ENCODE data around the gene CLEC16A. TPM values are rescaled to one million over a fixed set of nuclear protein-coding genes. Genes with fewer than 3 reads are reported as not detected.

CLEC16A gene
- total and polyA plus RNA-seq, 2 donors: 10.9 to 19.9 TPM

- Histone ChIP-seq H3K36me3 (ENCODE audit: insufficient read depth) (no peaks in the 10 kb centered on the region), H3K4me1 (ENCODE audit: insufficient read depth) (no peaks in the 10 kb centered on the region), H3K4me3 (ENCODE audit: low read depth, low read length) (no peak overlapping the region), H3K27ac (ENCODE audit: low read depth) (no peak overlapping the region)
- DNase-seq (ENCODE audit: extremely low spot score): no peak
- WGBS: 90% methylated on average over 19 of the region's 19 CpGs
Measured at GRCh38 chr16:11205065-11205699, 260.8 kb downstream of the CLEC16A start.

DNA sequence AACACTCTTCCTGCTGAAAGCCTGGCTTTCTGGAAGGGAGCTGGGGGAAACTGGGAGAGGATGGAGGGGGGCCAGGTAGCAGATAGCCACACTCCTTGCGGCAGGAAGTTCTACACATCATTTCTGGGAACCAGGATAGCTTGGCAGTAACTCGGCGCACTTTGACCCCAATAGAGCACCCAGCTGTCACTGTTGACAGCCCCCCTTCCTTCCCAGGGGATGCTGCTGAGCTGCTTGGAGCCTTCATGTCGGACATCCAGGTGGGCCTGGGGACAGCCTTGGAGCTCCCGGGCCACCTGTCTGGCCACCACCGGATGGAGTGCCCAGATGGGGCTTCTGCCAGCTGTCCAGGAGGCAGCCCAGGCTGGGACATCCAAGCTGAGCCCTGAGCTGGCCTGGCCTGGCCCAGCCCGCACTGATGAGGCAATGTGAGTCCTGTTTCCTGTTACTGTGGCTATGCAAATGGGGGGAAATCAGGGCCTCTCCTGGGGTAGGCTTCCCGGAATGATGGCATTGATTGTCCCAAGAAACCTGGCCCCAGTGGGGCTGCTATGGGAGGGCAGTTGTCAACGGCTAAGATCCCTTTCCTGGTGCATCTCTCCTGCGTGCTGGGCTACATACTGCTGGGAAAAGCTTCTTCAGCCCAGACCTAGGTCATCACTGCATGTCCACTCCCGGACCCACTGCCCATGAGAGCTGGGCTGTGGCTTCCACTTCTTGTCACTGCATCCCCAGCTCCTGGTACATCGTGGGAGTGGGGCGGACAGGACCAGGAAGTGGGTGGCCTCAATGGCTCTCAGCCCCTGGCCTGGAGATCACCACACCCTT is 261.6 kb downstream of the CLEC16A start:
- 66% methylated on average over 13 of the region's 13 CpGs for WGBS
- Histone ChIP-seq H3K36me3 (ENCODE audit: insufficient read depth) (no peaks in the 10 kb centered on the region), H3K27ac (ENCODE audit: low read depth) (no peak overlapping the region), H3K4me3 (ENCODE audit: low read depth, low read length) (no peak overlapping the region), H3K4me1 (ENCODE audit: insufficient read depth) (no peaks in the 10 kb centered on the region)
- DNase-seq (ENCODE audit: extremely low spot score): no peak

DNA sequence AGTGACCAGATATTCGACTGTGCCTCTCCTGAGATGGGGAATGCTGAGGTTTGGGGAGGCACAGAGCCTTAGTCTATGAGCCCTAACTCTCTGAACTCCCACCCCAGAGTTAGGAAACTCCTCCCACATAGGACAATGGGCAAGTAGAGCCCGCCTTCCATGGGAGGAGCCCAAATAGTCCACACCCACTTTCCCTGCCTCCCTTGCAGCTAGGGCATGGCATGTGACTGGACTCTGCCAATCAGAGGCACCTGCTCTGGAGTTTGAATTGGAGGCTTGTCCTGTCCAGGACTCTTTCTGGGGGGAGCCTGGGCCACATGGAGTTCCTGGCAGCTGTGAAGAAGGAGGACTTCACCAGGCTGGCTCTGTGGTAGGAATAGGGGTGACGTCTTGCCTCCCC is 263.3 kb downstream of the CLEC16A start:
- Histone ChIP-seq H3K36me3 (ENCODE audit: insufficient read depth) (no peaks in the 10 kb centered on the region), H3K4me3 (ENCODE audit: low read depth, low read length) (no peak overlapping the region), H3K27ac (ENCODE audit: low read depth) (no peak overlapping the region), H3K4me1 (ENCODE audit: insufficient read depth) (no peaks in the 10 kb centered on the region)
- WGBS: 96% methylated on average over 3 of the region's 3 CpGs
- DNase-seq (ENCODE audit: extremely low spot score): no peak

- WGBS: 88% methylated on average over 9 of the region's 9 CpGs
- H3K4me1 ChIP-seq (ENCODE audit: insufficient read depth): no peaks in the 10 kb centered on the region
- H3K27ac ChIP-seq (ENCODE audit: low read depth): no peak overlapping the region
- DNase-seq (ENCODE audit: extremely low spot score): no peak
- H3K36me3 ChIP-seq (ENCODE audit: insufficient read depth): no peaks in the 10 kb centered on the region
- H3K4me3 ChIP-seq (ENCODE audit: low read depth, low read length): no peak overlapping the region
Measured at GRCh38 chr16:11208916-11209665, 264.7 kb downstream of the CLEC16A start.

DNA sequence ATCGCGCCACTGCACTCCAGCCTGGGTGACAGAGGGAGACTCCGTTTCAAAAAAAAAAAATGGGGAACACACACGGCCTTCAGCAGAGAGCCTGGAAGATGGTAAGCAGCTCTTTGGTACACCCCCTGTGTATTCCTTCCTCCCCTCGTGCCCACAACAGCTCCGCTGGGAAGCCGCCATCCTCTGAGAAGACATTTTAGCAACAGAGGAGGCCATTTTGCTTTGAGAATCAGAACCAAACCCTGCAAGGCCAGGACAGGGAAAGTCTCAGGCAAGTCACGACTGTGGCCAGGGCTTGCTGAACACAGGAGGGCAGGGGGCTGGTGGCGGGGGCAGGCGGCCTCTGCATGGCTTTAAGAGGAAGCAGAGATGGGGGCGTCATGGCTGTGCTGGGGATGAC is 265.9 kb downstream of the CLEC16A start:
- DNase-seq (ENCODE audit: extremely low spot score): no peak
- 91% methylated on average over 11 of the region's 11 CpGs for whole genome bisulfite sequencing
- H3K4me1 ChIP-seq (ENCODE audit: insufficient read depth): no peaks in the 10 kb centered on the region

DNA sequence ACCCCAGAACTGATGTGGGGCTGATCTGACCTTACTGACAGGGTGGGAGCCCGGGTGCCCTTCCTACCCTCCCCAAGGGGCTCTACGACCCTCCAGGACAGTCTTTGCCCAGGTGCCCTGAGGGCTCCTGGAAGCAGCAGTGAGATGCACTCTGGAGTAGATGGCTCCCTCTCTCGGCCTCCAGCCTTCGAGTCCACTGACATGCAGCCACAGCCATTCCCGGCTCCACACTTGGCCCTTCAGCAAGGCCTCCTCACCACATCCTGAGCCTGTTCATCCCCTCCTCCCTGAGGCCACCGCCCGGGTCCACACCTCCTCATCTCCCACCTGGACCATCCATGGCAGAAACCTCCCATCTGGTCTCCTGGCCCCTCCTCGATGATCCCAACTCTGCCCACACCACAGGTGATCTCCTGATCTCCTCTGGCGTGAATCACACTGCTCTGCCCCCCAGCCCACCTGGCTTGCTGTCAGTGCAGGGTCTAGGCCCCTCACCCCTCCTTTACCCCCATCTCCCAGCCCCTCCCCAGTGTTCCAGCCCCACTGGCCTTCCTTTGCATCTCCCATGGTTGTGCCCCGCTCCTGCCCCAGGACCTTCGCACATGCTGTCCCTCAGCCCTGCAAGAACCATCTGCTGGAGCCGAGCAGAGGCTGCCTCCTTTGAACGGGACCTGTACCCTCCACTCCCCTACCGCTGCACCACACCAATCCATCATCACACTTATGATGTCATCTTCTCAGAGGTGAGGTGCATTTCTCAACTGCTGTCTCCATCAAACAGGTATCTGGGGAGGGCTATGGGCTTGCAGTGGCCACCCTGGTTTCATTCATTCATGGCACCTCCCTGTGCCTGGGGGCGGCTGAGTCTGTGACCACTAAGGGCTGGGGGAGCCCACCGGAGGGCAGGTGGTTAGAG is 267.0 kb downstream of the CLEC16A start:
- Histone ChIP-seq H3K27ac (ENCODE audit: low read depth) (no peak overlapping the region), H3K4me3 (ENCODE audit: low read depth, low read length) (no peak overlapping the region), H3K36me3 (ENCODE audit: insufficient read depth) (no peaks in the 10 kb centered on the region), H3K4me1 (ENCODE audit: insufficient read depth) (no peaks in the 10 kb centered on the region)
- whole genome bisulfite sequencing: 82% methylated on average over 16 of the region's 16 CpGs
- DNase-seq (ENCODE audit: extremely low spot score): no peak

More for the DNA sequence above, 265.9 kb downstream of the CLEC16A start:
- Histone ChIP-seq H3K36me3 (ENCODE audit: insufficient read depth) (no peaks in the 10 kb centered on the region), H3K4me3 (ENCODE audit: low read depth, low read length) (no peak overlapping the region), H3K27ac (ENCODE audit: low read depth) (no peak overlapping the region)

- Histone ChIP-seq H3K4me1 (ENCODE audit: insufficient read depth) (no peaks in the 10 kb centered on the region), H3K27ac (ENCODE audit: low read depth) (no peak overlapping the region), H3K4me3 (ENCODE audit: low read depth, low read length) (no peak overlapping the region), H3K36me3 (ENCODE audit: insufficient read depth) (no peaks in the 10 kb centered on the region)
- 74% methylated on average over 16 of the region's 16 CpGs for WGBS
- DNase-seq (ENCODE audit: extremely low spot score): no peak
Measured at GRCh38 chr16:11211977-11212797, 267.8 kb downstream of the CLEC16A start.

DNA sequence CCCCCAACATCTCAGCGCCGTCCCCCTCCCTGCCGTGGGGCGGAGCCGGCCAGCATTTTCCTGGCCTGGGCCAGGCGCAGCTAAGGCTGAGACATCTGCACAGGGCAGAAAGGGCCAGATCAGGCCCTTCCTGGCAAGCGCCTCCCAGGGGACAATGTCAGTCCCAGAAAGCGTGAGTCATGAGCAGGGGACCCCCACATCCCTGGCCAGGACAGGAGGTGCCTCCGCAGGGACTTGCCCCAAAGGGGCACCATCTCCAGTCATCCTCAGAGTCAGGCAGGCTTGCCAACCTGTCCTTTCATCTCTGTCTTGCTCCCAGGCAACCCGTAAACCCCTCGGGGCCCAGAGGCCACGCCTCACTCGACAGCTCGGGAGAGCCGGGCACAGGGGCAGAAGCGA is 268.4 kb downstream of the CLEC16A start:
- Histone ChIP-seq H3K4me1 (ENCODE audit: insufficient read depth) (no peaks in the 10 kb centered on the region), H3K27ac (ENCODE audit: low read depth) (no peak overlapping the region), H3K4me3 (ENCODE audit: low read depth, low read length) (no peak overlapping the region), H3K36me3 (ENCODE audit: insufficient read depth) (no peaks in the 10 kb centered on the region)
- no peak for DNase-seq (ENCODE audit: extremely low spot score)
- WGBS: 89% methylated on average over 16 of the region's 16 CpGs

GRCh38 chr16:11213373-11213772 is 269.0 kb downstream of the CLEC16A start:
- 93% methylated on average over 5 of the region's 5 CpGs for WGBS
- Histone ChIP-seq H3K4me1 (ENCODE audit: insufficient read depth) (no peaks in the 10 kb centered on the region), H3K4me3 (ENCODE audit: low read depth, low read length) (no peak overlapping the region), H3K27ac (ENCODE audit: low read depth) (no peak overlapping the region), H3K36me3 (ENCODE audit: insufficient read depth) (no peaks in the 10 kb centered on the region)
- no peak for DNase-seq (ENCODE audit: extremely low spot score)

DNA sequence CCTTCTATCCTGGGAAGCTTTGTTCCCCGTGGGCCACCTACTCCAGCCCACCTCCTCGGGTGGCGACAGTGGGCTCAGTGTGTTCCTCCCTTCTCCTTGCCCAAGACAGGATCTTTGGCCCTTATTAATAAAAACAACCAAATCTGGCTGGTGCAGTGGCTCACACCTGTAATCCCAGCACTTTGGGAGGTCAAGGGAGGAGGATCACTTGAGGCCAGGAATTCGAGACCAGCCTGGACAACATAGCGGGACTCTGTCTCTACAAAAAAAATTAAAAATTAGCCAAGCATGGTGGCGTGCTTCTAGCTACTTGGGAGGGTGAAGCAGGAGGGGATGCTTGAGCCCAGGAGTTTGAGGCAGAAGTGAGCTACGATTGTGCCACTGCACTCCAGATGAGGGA is 269.4 kb downstream of the CLEC16A start:
- DNase-seq (ENCODE audit: extremely low spot score): no peak
- no peak overlapping the region for H3K27ac ChIP-seq (ENCODE audit: low read depth)
- H3K4me3 ChIP-seq (ENCODE audit: low read depth, low read length): no peak overlapping the region
- WGBS: 94% methylated on average over 7 of the region's 7 CpGs
- no peaks in the 10 kb centered on the region for H3K36me3 ChIP-seq (ENCODE audit: insufficient read depth)
- H3K4me1 ChIP-seq (ENCODE audit: insufficient read depth): no peaks in the 10 kb centered on the region

DNA sequence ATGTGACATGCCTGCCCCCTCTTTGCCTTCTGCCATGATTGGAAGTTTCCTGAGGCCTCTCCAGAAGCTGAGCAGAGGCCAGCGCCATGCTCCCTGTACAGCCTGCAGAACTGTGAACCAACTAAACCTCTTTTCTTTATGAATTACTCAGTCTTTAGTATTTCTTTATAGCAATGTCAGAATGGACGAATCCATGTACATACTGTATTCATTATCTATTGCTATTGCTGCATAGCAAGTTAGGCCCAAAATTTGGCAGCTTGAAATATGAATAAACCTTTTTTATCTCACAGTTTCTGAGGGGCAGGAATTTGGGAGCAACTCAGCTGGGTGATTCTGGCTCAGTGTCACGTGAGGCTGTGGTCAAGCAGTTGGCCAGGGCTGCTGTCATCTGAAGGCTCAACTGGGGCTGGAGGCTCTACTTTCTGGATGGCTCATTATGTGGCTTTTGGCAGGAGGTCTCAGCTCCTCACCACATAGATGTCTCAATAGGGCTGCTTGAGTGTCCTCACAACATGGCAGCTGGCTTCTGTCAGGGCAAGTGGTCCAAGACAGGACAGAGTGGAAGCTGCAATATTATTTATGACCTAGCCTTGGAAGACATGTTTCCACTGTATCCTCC is 271.7 kb downstream of the CLEC16A start:
- DNase-seq (ENCODE audit: extremely low spot score): no peak
- no peak overlapping the region for H3K27ac ChIP-seq (ENCODE audit: low read depth)
- H3K4me1 ChIP-seq (ENCODE audit: insufficient read depth): no peaks in the 10 kb centered on the region
- no peak overlapping the region for H3K4me3 ChIP-seq (ENCODE audit: low read depth, low read length)
- 91% methylated on average over 3 of the region's 3 CpGs for WGBS
- H3K36me3 ChIP-seq (ENCODE audit: insufficient read depth): no peaks in the 10 kb centered on the region
